Esophagus muscularis mucosa (tissue), 4 donors: Measurements from ENCODE around the gene SDCBP2.

Experiments
- EP300 ChIP-seq: sonication (generic); formaldehyde crosslinking; IDR thresholded peaks from one replicate; pipeline ENCODE4 v1.6.1; 2017; ENCODE audit warnings: antibody characterized with exemption
- POLR2A ChIP-seq: fragments of 450-650 bp; IDR thresholded peaks from one replicate; pipeline ENCODE4 v1.6.1; 2017; ENCODE audit warnings: antibody characterized with exemption, moderate library complexity, mild to moderate bottlenecking, low read depth
- POLR2AphosphoS5 ChIP-seq, 2 donors: sonication (generic); formaldehyde crosslinking; IDR thresholded peaks; one replicate each; pipeline ENCODE4 v1.6.1; 2017; ENCODE audit warnings: antibody characterized with exemption in 2 of 2
- TF ChIP-seq, protein P1 (sequence below), 3 experiments: fragments of 200-600 bp in 2 of 3; fragments of 450-650 bp in 1 of 3; sonication (generic) in 2 of 3; IDR thresholded peaks; one replicate each; pipeline ENCODE4 v1.5.1; 2017 to 2019; ENCODE audit warnings: antibody characterized with exemption in 3 of 3, mild to moderate bottlenecking in 2 of 3, moderate library complexity in 1 of 3

DNA sequence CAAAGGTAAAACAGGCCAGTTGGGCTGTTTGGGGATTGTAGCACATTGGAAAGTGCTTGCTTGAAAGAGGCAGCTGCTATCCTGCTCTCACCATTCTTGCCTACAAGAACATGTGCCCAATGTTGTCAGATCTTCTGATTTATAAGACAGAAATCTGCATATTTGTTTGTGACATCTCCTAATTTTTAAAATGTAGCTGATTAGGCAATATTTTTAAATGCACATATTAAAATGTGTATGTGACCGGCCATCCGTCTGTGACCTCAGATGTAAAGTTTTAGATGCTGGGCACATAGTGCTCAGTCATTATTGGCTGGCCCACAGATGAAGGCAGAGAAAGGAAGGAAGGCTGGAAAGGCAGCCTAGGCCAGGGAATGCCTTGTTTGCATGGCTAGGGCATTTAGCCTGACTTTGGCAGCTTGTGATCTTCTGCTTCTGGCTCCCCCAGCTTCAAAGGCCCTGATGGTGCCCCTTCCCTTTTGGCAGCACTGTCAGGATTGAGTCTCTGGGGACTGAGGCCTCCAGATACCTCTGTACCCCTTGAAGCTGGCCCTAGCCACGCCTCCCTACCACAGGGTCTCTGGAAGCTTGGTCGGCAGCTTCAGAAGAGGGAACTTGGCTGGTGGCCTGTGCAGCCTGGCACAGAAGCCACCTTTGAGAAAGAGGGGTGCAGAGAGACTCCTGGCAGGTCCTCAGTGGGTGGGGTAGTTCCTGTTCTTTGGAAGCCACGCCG lies 56.4 kb downstream of the SDCBP2 start:
- TF ChIP-seq, protein P1, sequence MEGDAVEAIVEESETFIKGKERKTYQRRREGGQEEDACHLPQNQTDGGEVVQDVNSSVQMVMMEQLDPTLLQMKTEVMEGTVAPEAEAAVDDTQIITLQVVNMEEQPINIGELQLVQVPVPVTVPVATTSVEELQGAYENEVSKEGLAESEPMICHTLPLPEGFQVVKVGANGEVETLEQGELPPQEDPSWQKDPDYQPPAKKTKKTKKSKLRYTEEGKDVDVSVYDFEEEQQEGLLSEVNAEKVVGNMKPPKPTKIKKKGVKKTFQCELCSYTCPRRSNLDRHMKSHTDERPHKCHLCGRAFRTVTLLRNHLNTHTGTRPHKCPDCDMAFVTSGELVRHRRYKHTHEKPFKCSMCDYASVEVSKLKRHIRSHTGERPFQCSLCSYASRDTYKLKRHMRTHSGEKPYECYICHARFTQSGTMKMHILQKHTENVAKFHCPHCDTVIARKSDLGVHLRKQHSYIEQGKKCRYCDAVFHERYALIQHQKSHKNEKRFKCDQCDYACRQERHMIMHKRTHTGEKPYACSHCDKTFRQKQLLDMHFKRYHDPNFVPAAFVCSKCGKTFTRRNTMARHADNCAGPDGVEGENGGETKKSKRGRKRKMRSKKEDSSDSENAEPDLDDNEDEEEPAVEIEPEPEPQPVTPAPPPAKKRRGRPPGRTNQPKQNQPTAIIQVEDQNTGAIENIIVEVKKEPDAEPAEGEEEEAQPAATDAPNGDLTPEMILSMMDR (IDR thresholded peaks at IDR 0.05), result no peak
- TF ChIP-seq POLR2AphosphoS5 (IDR thresholded peaks at IDR 0.05), result no peak
- TF ChIP-seq EP300, result no peak
- no peak for TF ChIP-seq POLR2A
